Muscle of leg (tissue), 11 donors: ENCODE data around the gene TLE3. TPM values are rescaled to one million over a fixed set of nuclear protein-coding genes. Genes with fewer than 3 reads are reported as not detected.

Experiments used
- DNase-seq: peaks from one replicate; pipeline ENCODE4 v3.0.0; 2013
- H3K27ac ChIP-seq: one replicate; pipeline ENCODE4 v1.5.1; 2013; ENCODE audit warnings: mild to moderate bottlenecking, low read length, control low read depth
- H3K27me3 ChIP-seq: one replicate; pipeline ENCODE4 v1.6.1; 2013; ENCODE audit warnings: low read length; ENCODE audit not compliant: control insufficient read depth, insufficient read depth
- H3K36me3 ChIP-seq: one replicate; pipeline ENCODE4 v1.6.1; 2013; ENCODE audit warnings: low read length; ENCODE audit not compliant: control insufficient read depth, insufficient read depth
- H3K4me1 ChIP-seq: one replicate; pipeline ENCODE4 v1.6.1; 2013; ENCODE audit warnings: low read length; ENCODE audit not compliant: control insufficient read depth, insufficient read depth
- H3K4me3 ChIP-seq: one replicate; pipeline ENCODE4 v1.5.1; 2013; ENCODE audit warnings: low read length, control low read depth
- H3K9me3 ChIP-seq: replicated peaks from 2 replicates; pipeline ENCODE4 v1.6.1; 2013; ENCODE audit warnings: low read depth, low read length; ENCODE audit not compliant: control insufficient read depth
- WGBS: methylation state at CpG from one replicate; pipeline ENCODE4 v1.1.5; 2013; ENCODE audit warnings: missing lambda C conversion rate; ENCODE audit not compliant: insufficient coverage; 5-methylcytosine and 5-hydroxymethylcytosine counted together
- polyA plus RNA-seq, 8 donors: library from polyadenylated mRNA; unstranded; fragments of 120-200 nt; gene quantifications; one replicate each; pipeline versions ENCODE4 v1.2.1 to v1.2.3, GENCODE V29; 2013; ENCODE audit warnings: inconsistent platforms in 1 of 8, low replicate concordance in 1 of 8; ENCODE audit not compliant: insufficient read length in 8 of 8, insufficient read depth in 1 of 8
- total RNA-seq: library from RNA; stranded (reverse); fragments of 120-200 nt; gene quantifications from one replicate; pipeline ENCODE4 v1.2.4, GENCODE V29; 2013

The TLE3 gene
- total and polyA plus RNA-seq, 9 donors = 18.6 to 35.6 (median 28.9) TPM

GRCh38 chr15:70087708-70088352 lies 9.9 kb downstream of the TLE3 start:
- Histone ChIP-seq H3K27me3 (peaks cover 5% of the 10 kb centered on the region), H3K4me1 (peaks cover 50% of the 10 kb centered on the region), H3K4me3 (no peak overlapping the region), H3K9me3 (no peaks in the 10 kb centered on the region), H3K27ac (no peak overlapping the region), H3K36me3 (peaks cover 62% of the 10 kb centered on the region)
- 52% methylated on average over 7 of the region's 12 CpGs for WGBS
- DNase-seq = no peak

DNA sequence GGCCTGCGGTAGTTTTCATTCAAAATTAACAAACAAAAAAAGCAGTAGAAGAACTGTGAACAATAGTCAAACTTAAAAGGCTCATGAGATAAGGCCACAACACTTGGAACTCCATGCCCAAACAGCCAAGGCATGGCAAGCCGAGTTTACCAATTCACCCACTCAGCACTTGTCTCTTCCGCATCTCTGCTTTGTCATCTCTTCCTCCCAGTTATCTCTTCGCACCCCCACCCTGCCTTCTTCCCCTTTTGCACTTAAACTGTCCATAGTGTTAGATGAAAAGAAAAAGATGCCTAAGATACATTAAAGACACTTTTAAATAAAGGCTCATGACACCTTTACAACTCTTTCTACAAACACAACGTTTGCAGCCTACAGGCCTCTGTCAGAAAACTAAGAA lies 11.1 kb downstream of the TLE3 start:
- DNase-seq = peak; percentile 46
- peaks cover 38% of the 10 kb centered on the region for H3K4me1 ChIP-seq
- H3K27me3 ChIP-seq = peaks cover 3% of the 10 kb centered on the region
- H3K36me3 ChIP-seq = peaks cover 72% of the 10 kb centered on the region
- WGBS = 100% methylated on average over 1 of the region's 5 CpGs
- H3K4me3 ChIP-seq = no peak overlapping the region
- no peaks in the 10 kb centered on the region for H3K9me3 ChIP-seq
- H3K27ac ChIP-seq = no peak overlapping the region

GRCh38 chr15:70084461-70084860 lies 13.3 kb downstream of the TLE3 start:
- Histone ChIP-seq H3K27ac (no peak overlapping the region), H3K9me3 (no peaks in the 10 kb centered on the region), H3K4me1 (peaks cover 21% of the 10 kb centered on the region), H3K36me3 (peaks cover 74% of the 10 kb centered on the region), H3K4me3 (no peak overlapping the region), H3K27me3 (no peaks in the 10 kb centered on the region)
- 91% methylated on average over 6 of the region's 6 CpGs for WGBS
- DNase-seq = no peak

DNA sequence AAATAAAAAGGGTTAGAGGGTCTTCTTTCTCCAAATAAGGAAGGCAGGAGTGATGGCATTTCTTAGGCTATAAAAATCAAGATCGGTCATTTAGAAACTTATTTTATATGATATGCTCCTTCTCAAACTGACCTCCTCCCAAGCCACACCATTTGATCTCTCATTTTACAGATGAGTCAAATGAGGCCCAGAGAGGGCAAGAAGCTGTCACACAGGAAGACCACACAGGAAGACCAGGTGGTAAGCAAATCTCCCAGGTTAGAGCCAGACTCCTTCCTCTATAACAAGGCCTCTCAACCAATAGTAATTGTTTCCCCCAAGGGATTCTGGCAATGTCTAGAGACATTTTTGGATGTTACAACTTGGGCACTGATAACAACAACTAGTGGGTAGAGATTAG lies 13.8 kb downstream of the TLE3 start:
- Histone ChIP-seq H3K4me1 (peaks cover 21% of the 10 kb centered on the region), H3K27me3 (no peaks in the 10 kb centered on the region), H3K27ac (no peak overlapping the region), H3K9me3 (no peaks in the 10 kb centered on the region), H3K36me3 (peaks cover 77% of the 10 kb centered on the region), H3K4me3 (no peak overlapping the region)
- no CpG with 5 or more reads among the region's 1 CpG for WGBS
- no peak for DNase-seq

GRCh38 chr15:70083418-70083817 lies 14.3 kb downstream of the TLE3 start:
- no peaks in the 10 kb centered on the region for H3K27me3 ChIP-seq
- no peak overlapping the region for H3K4me3 ChIP-seq
- H3K9me3 ChIP-seq = no peaks in the 10 kb centered on the region
- no peak for DNase-seq
- 60% methylated on average over 1 of the region's 1 CpG for WGBS
- H3K27ac ChIP-seq = no peak overlapping the region
- H3K36me3 ChIP-seq = peaks cover 82% of the 10 kb centered on the region
- H3K4me1 ChIP-seq = peaks cover 19% of the 10 kb centered on the region

DNA sequence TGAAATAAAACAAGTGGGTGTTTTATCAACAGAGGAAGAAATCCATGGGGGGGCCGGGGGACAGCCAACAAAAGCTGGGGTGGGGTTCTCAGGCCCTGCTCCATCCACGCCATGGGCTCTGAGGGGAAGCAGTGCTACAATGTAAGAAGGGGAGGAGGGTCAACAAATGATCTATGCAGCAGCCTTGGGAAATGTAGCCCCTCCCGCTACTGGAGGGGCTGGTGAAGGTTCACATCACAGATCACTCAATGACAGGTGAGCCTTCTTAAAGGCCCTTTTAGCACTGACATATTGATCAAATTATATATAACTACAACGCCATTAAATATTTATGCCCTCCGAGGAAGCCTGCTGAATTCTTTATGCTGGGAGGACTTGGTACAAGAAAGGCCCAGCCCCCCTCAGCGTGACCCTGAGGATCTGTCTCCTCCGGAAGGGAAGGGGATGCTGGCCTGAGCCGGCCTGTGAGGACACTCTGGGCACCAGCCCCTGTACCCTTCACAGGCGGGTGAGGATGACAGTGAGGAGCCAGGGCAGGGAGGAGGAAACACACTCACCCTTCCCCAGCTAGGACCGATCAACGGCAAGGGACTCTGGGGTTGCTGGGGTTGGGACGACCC lies 15.3 kb downstream of the TLE3 start:
- no peak overlapping the region for H3K4me3 ChIP-seq
- H3K36me3 ChIP-seq = peaks cover 76% of the 10 kb centered on the region
- 66% methylated on average over 5 of the region's 12 CpGs for WGBS
- peaks cover 14% of the 10 kb centered on the region for H3K4me1 ChIP-seq
- no peak for DNase-seq
- H3K27ac ChIP-seq = no peak overlapping the region
- no peaks in the 10 kb centered on the region for H3K27me3 ChIP-seq
- no peaks in the 10 kb centered on the region for H3K9me3 ChIP-seq

- H3K4me1 ChIP-seq = peaks cover 11% of the 10 kb centered on the region
- H3K27ac ChIP-seq = no peak overlapping the region
- no peak overlapping the region for H3K4me3 ChIP-seq
- H3K9me3 ChIP-seq = no peaks in the 10 kb centered on the region
- 76% methylated on average over 5 of the region's 6 CpGs for WGBS
- peaks cover 74% of the 10 kb centered on the region for H3K36me3 ChIP-seq
- H3K27me3 ChIP-seq = no peaks in the 10 kb centered on the region
- DNase-seq = no peak
Measured at GRCh38 chr15:70081612-70082011, 16.1 kb downstream of the TLE3 start.

- no peak for DNase-seq
- no peak overlapping the region for H3K4me3 ChIP-seq
- 79% methylated on average over 3 of the region's 6 CpGs for WGBS
- H3K9me3 ChIP-seq = no peaks in the 10 kb centered on the region
- H3K4me1 ChIP-seq = peaks cover 11% of the 10 kb centered on the region
- peaks cover 73% of the 10 kb centered on the region for H3K36me3 ChIP-seq
- no peak overlapping the region for H3K27ac ChIP-seq
- H3K27me3 ChIP-seq = no peaks in the 10 kb centered on the region
Measured at GRCh38 chr15:70080347-70080746, 17.4 kb downstream of the TLE3 start.

DNA sequence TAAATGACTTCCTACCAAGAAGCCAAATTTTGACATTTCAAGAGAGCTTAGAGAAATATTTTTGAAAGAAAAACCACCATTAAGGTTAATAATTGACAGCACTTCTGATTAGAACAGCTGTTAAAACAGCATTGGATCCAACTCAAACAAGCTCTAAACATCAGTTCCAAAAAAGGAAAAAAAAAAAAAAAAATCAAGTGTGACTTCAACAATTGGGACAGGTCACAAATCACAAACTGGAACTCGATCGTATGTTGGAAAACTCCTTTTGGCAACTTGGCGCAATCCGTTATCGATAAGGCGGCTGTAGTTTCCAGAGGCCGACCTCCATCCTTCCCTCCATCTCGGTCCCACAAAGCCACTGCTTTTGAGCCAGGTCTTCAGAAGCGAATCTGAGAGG lies 17.8 kb downstream of the TLE3 start:
- no peak overlapping the region for H3K27ac ChIP-seq
- H3K36me3 ChIP-seq = peaks cover 72% of the 10 kb centered on the region
- no CpG with 5 or more reads among the region's 9 CpGs for WGBS
- H3K27me3 ChIP-seq = no peaks in the 10 kb centered on the region
- H3K4me3 ChIP-seq = no peak overlapping the region
- DNase-seq = no peak
- no peaks in the 10 kb centered on the region for H3K9me3 ChIP-seq
- H3K4me1 ChIP-seq = peaks cover 11% of the 10 kb centered on the region

DNA sequence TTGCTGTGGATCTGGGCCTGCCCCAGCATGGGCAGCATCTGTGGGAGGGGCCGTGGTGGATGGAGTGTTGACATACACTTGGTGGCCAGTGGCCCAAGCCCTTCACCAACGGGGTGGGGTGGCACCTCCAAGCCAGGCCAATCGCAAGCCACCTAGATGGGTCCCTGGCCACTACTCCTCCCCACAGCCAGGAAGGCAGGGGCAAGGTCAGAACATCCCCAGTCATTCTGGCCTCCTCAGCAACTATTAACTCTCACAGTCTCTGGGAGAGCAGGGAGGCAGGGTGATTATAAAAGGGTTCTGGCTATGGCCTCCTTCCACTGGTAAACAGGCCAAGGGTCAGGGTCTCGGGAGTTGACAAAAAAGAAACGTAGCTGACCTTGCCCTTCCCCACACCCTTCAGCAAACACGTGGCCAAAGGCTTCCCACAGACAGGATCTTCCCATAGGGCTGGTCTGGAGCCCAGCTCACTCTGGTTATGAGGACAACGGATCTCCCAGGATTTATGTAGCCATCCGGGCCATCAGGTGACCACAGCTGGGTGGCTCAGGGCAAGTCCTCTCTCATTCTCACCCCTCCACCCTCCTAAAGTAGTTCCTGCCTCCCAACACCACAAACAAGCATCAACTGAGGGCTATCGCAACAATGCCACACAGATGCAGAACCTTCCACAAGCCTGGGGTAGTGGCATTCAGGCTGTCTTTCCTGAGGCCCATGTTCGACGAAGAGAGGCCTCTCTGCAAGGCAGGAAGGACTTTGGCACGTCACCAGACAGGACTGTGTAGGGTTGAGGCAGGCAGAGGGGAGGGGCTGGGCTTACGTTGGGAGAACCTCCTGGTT lies 18.9 kb downstream of the TLE3 start:
- no peak overlapping the region for H3K4me3 ChIP-seq
- peaks cover 11% of the 10 kb centered on the region for H3K4me1 ChIP-seq
- no peaks in the 10 kb centered on the region for H3K9me3 ChIP-seq
- DNase-seq = no peak
- H3K27me3 ChIP-seq = no peaks in the 10 kb centered on the region
- no peak overlapping the region for H3K27ac ChIP-seq
- H3K36me3 ChIP-seq = peaks cover 70% of the 10 kb centered on the region
- 52% methylated on average over 3 of the region's 13 CpGs for WGBS
